GM19468 (cell line): Measurements from ENCODE around the gene NXN.
"Not testable (repeated sequence)": the region's sequence is repeated elsewhere in the genome, so short reads cannot be mapped to it uniquely, and the experiment has no call there.

Experiments
- ATAC-seq: cut with Tn5 transposase; IDR thresholded peaks from one replicate; pipeline ENCODE4 v1.9.1; 2021; ENCODE audit warnings: mild to moderate bottlenecking, moderate library complexity, moderate number of reproducible peaks; ENCODE audit not compliant: unreplicated experiment; ENCODE audit errors: extremely low read depth

NXN gene

DNA sequence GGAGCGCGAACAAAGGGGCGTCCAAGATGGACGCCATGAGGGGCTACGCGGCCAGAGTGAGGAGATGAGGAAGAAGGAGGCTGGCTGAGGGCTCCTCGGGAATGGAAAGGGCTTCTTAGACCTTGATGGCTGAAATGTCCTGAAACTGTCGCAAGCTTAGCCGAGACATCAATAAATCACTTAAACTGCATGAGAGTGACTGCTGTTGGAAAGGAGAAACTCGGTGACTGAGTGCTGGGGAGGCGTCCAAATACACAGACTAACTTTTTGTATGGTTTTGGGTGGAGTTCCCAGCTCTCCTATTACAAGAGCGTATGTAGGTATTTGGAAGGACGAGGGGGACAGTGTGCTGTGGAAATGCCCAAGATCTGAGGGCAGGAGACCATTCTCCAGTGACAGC lies 226.2 kb downstream of the NXN start:
- no peak for ATAC-seq

- no peak for ATAC-seq
Observed at GRCh38 chr17:752620-753219, 226.9 kb downstream of the NXN start.

DNA sequence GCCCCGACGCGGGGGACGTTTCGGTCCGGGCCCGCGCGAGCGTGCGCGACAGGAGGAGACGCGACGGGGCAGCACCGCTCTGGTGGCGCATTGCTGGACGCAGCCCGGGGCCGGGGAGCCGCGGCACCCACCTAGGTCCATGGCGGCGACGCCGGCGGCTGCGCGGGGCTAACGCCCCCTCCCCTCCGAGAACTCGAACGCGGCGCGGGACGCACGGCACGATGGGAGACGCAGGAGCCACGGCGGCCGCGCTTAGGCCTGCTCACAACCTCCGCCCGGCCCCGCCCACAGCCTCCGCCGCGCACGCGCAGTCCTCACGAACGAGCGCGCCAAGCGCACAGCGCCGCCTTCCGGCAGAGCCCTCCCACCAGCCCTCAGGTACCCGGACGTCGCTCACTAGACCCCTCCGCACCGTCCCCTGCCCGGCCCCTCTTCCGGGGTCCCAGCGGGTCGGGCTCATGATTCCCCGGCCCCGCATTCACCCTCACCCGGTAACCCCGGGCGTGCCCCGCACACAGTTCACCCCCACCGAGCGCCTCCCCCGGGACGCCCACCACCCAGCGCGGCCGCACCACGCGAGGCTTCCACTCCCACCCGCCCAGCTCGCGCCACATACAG lies 227.5 kb downstream of the NXN start, which contains the start of gene GEMIN4:
GEMIN4 (minus strand) TSS at position 263 of the 618 bp plus-strand sequence; CDS start at position 141, 122 bp downstream.
- peak; percentile 66 for ATAC-seq

DNA sequence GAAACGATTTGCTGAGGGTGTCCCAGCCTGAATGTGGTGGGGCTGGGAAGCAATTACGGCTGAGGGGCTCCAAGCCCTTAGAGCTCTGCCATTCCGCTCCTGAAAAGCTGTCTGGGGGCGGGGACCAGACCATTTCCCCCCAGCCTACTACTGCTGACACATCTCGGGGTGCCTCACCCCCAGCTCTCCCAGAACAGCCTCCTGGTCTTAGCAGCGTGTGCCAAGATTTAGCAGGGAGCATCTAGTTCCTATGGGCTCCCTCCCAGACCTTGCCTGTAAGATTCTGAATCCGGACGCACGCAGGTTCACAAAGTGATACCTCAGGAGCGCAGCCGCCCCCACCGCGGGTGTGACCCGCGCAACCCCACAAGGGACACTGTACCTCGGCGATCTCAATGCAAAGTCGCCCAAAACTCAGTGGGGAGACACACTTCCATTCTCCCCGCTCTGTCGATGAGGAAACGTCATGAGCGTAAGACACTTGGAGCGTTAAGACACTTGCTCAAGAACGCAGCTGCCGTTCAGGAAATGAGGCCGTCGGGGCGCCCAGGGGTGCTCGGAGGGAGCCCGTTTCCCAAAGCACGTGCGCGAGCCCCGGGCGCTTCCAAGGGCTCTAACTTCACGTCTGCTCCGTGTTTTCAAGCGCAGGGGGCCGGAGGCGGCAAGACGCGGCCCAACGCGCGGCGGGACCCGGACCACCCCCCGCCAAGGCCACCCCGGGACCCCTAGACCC lies 228.1 kb downstream of the NXN start:
- ATAC-seq, result no peak

DNA sequence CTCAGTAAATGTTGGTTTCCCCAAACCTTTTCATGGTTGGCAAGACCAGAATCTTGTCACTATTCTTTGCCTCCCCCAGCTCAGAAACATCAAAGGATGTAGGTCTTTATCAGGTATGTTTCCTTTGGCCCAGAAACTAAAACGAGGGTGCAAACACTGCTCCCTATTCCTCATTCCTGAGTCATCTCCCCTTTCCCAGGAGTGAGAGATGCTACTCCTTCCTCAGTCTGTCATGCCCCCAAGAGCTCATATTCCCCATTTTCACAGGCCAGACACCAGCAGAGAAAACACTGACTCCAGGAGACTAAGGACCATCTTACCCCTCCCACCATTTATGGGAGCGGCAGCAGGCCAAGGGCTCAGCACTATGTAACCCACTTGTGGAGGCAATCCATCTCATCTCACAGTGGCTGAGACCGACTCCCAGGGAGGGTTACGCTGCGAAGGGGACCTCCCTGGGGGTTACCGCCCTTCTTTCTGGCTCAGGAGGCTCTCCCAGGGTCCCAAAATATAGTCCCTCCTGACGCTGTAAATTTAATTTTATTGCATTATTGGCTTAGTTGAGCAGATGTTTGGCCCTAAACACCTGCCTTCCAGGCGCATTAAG lies 229.0 kb downstream of the NXN start:
- ATAC-seq, result no peak

DNA sequence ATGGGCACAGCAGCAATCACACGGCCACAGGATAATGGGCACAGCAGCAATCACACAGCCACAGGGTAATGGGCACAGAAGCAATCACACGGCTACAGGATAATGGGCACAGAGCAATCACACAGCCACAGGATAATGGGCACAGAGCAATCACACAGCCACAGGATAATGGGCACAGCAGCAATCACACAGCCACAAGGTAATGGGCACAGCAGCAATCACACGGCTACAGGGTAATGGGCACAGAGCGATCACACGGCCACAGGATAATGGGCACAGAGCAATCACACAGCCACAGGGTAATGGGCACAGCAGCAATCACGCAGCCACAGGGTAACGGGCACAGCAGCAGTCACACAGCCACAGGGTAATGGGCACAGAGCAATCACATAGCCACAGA lies 230.2 kb downstream of the NXN start:
- not testable (repeated sequence) for ATAC-seq
